Skin of body (tissue), 2 donors: Measurements from ENCODE around the gene ABLIM3. TPM values are rescaled to one million over a fixed set of nuclear protein-coding genes. Genes with fewer than 3 reads are reported as not detected.

Source experiments
- DNase-seq: peaks from one replicate; lab custom pipeline; 2025; lab: John Stamatoyannopoulos, UW
- total RNA-seq: library from RNA; depleted of rRNA; stranded (reverse); fragments of >200 nt; gene quantifications from one replicate; pipeline ENCODE4 v1.2.3, GENCODE V29; 2014

ABLIM3 gene
- total RNA-seq, 1 donor from 2014 or later, result 7.9 TPM

DNA sequence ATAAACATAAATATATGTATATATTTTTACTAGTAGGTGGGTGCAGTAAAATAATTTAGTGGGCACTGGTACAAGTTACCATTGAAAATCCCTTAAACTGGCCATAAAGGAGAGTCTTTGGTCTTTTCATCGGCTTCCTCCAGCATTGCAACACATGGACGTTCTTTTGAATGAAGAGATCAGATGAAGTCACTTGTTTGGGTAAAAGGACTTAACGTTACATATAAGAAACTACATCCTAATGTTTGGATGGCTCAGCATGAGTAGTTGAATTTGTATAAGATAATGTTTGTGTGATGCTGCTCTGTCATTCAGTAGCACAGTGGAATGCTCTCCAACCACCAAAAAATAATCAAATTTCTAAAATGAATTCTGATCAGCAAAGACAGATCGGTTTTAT lies 161.9 kb downstream of the ABLIM3 start:
- no peak for DNase-seq

DNA sequence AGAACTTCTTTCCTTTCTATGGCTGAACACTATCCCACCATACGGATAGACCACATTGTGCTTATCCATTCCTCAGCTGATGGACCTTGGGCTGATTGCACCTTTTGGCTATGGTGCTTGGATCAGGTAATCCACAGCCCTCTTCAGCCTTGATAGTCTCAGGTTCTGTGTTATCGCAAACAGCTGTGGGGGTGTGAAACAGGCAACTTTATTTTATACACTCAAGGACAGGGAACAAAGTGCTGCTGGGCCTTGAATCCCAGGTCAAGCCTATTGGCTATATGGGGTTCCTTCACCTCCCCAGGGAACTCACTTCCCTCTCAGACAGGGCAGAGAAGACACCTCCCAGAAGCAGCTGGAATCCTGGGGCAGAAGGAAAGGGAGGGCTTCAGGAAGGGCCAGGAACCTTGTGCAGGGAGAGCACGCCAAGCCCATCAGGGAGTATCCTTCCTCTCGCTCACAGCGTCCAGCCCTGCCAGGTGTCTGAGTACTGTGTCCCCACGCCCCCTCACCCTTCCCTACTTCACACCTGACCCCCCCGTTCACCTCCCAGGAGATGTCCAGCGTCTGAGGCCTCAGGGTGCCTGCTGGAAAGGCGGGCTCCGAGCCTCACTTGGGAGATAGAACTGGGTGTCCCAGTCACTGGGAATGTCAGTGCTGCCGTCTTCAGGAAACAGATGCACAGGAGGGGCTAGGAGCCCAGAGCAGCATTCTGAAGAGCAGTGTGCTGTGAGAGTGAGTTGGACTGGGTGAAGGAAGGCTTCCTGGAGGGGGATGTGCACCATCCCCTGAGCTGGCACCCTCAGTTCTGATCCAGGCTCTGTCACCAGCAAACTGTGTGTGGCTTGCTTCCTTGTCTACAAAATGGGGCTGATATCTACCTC lies 163.1 kb downstream of the ABLIM3 start:
- no peak for DNase-seq

DNA sequence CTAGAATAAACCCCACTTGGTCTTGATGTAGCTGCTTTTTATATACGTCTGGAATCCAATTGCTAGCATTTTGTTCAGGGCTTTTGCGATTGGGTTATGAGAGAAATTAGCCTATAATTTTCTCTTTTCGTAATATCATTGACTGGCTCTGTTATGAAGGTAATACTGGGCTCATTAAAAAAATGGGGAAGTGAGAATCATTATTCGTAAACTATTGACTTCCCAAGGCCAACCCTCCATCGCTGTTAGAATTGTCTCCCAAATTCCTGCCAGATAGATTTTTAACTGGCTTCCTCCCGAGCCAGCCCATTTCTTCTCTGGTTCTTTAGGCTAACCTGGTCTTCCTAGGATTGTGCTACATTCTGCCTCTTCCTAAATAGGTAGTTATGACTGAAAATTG lies 168.1 kb downstream of the ABLIM3 start:
- no peak for DNase-seq

Other genes with a start within 250 kb of the ABLIM3 start
- 4.4 TPM for gene SH3TC2, start 78.4 kb upstream of the ABLIM3 start, total RNA-seq
- gene AFAP1L1, start 130.4 kb downstream of the ABLIM3 start, total RNA-seq, result 20.8 TPM
- 17.6 TPM for gene GRPEL2, start 204.0 kb downstream of the ABLIM3 start, total RNA-seq
- 6.5 TPM for gene PCYOX1L, start 216.6 kb downstream of the ABLIM3 start, total RNA-seq
- 5.6 TPM for gene IL17B, start 237.8 kb downstream of the ABLIM3 start, total RNA-seq